ENCODE data around the gene METTL1. TPM values are rescaled to one million over a fixed set of nuclear protein-coding genes. Genes with fewer than 3 reads are reported as not detected.

The METTL1 gene
- total and polyA plus RNA-seq, 9 of the 15 experiments (the other 6 are each of a cell fraction or from before 2014, with no cell fraction given), result 12.6 to 65.9 (median 39.2) TPM

GRCh38 chr12:57782608-57783465 is 10.9 kb upstream of the METTL1 start, which contains the start of gene TSFM (continued):
- no peak for TF ChIP-seq SAFB2 (IDR thresholded peaks at IDR 0.05; ENCODE audit: borderline replicate concordance, low read depth, low read length, severe bottlenecking)
- TF ChIP-seq GTF2B (IDR thresholded peaks at IDR 0.05; ENCODE audit: extremely low read depth, insufficient read length), result no peak
- TF ChIP-seq ZHX1 (conservative IDR thresholded peaks at IDR 0.05; ENCODE audit: low read length), result no peak
- peak; percentile 78; the same call in 1 of the 2 replicates for TF ChIP-seq RNF2 (IDR thresholded peaks at IDR 0.05)
- TF ChIP-seq L3MBTL2 (IDR thresholded peaks at IDR 0.05), result peak; percentile 56; the same call in 1 of the 2 replicates
- no peak for TF ChIP-seq HOXB6 (CRISPR knock-in tag; IDR thresholded peaks at IDR 0.05; ENCODE audit: borderline replicate concordance)
- no peak for TF ChIP-seq HBP1 (CRISPR knock-in tag; IDR thresholded peaks at IDR 0.05)
- no peak; the same call in 1 of the 2 replicates for TF ChIP-seq HMGXB4 (CRISPR knock-in tag; IDR thresholded peaks at IDR 0.05)
- TF ChIP-seq BCLAF1 (IDR thresholded peaks at IDR 0.05; ENCODE audit: borderline replicate concordance in 1 of 2, control insufficient read depth in 1 of 2, low read depth in 2 of 2, low read length in 1 of 2), result peak in 1 of 2 experiments; percentile 91; a peak in 1 of 4 replicates
- TF ChIP-seq TCF15 (CRISPR knock-in tag; IDR thresholded peaks at IDR 0.05), result no peak
- 0 out of 2 replicates have a peak, but pooled peaks have one; percentile 23 for TF ChIP-seq CHD2 (IDR thresholded peaks at IDR 0.05; ENCODE audit: low read depth, low read length)
- TF ChIP-seq ZNF76 (CRISPR knock-in tag; IDR thresholded peaks at IDR 0.05; ENCODE audit: borderline replicate concordance), result no peak
- TF ChIP-seq NEUROD1 (IDR thresholded peaks at IDR 0.05; ENCODE audit: borderline replicate concordance, low read depth, low read length, partially characterized antibody), result peak; percentile 94
- peak; percentile 85 for TF ChIP-seq JUND (IDR thresholded peaks at IDR 0.05; ENCODE audit: borderline replicate concordance, low read depth, low read length)
- TF ChIP-seq JUND (tag; IDR thresholded peaks at IDR 0.05; ENCODE audit: borderline replicate concordance, low read depth, low read length), result peak; percentile 61; the same call in 1 of the 3 replicates

All from K562 (cell line).